ENCODE data around the gene LCN15. TPM values are rescaled to one million over a fixed set of nuclear protein-coding genes. Genes with fewer than 3 reads are reported as not detected.

The LCN15 gene
- polyA plus RNA-seq, 3 donors, result not detected

DNA sequence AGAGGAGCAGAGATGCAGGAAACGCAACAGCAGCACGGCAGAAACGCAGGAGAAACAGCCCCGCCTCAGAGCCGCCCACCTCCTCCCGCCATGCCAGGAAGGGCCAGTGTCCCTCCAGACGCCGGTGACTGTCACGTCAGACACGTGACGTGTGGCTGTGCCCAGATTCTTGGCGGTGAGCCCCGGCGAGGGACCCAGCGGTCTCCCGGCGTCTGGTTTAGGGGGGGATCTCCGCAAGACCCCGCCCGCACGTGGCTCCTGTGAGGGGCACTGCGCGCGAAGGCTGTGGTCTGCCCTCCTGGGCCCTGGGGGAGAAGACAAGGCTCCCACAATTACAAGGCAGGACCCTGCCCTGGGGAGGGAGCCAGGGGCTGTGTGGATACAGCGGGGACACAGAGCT lies 3.9 kb downstream of the LCN15 start:
- Histone ChIP-seq H3K27ac (ENCODE audit: low read depth in 1 of 2, low read length in 2 of 2) (no peak overlapping the region), H4K20me1 (ENCODE audit: insufficient read depth, low read length) (no peaks in the 10 kb centered on the region), H3K4me1 (ENCODE audit: control insufficient read depth in 1 of 2, insufficient read depth in 2 of 2, low read length in 2 of 2) (no peaks in the 10 kb centered on the region), H3K79me2 (ENCODE audit: insufficient read depth, low read length) (no peaks in the 10 kb centered on the region), H3K4me3 (replicated peaks in 1 of 3; ENCODE audit: low read depth in 2 of 3, low read length in 3 of 3) (no peak overlapping the region), H3K27me3 (ENCODE audit: control insufficient read depth in 2 of 2, insufficient read depth in 2 of 2, low read length in 2 of 2) (no peaks in the 10 kb centered on the region), H2AFZ (ENCODE audit: insufficient read depth, low read depth, low read length, poor library complexity, severe bottlenecking) (no peak overlapping the region), H3K36me3 (replicated peaks in 1 of 2; ENCODE audit: control insufficient read depth in 1 of 2, insufficient read depth in 2 of 2, low read length in 2 of 2) (no peaks in the 10 kb centered on the region), H3K9ac (ENCODE audit: insufficient read depth, low read length, poor library complexity, severe bottlenecking) (no peak overlapping the region), H3K9me3 (replicated peaks in 1 of 2; ENCODE audit: control insufficient read depth in 1 of 2, insufficient read depth in 1 of 2, low read length in 2 of 2) (peaks cover 9 to 12% of the 10 kb centered on the region in 2 donors), H3K4me2 (replicated peaks; ENCODE audit: extremely low read depth, low read length, poor library complexity, severe bottlenecking) (no peak overlapping the region)
- Mint-ChIP-seq H3K9me3 (peaks cover 9 to 17% (median 14%) of the 10 kb centered on the region in 7 donors), H3K4me3 (no peak overlapping the region), H3K27me3 (ENCODE audit: low read depth in 3 of 3) (peaks cover 0 to 13% (median 12%) of the 10 kb centered on the region in 3 donors), H3K36me3 (peaks cover 0 to 4% of the 10 kb centered on the region in 2 donors), H3K27ac (no peak overlapping the region), H3K4me1 (peaks cover 5% of the 10 kb centered on the region)
- DNase-seq, result no peak
- 79% methylated on average over 24 of the region's 25 CpGs for WGBS (ENCODE audit: insufficient coverage)
- intact Hi-C loops (cut with micrococcal nuclease), result no loop called here
- TF ChIP-seq, protein P1, sequence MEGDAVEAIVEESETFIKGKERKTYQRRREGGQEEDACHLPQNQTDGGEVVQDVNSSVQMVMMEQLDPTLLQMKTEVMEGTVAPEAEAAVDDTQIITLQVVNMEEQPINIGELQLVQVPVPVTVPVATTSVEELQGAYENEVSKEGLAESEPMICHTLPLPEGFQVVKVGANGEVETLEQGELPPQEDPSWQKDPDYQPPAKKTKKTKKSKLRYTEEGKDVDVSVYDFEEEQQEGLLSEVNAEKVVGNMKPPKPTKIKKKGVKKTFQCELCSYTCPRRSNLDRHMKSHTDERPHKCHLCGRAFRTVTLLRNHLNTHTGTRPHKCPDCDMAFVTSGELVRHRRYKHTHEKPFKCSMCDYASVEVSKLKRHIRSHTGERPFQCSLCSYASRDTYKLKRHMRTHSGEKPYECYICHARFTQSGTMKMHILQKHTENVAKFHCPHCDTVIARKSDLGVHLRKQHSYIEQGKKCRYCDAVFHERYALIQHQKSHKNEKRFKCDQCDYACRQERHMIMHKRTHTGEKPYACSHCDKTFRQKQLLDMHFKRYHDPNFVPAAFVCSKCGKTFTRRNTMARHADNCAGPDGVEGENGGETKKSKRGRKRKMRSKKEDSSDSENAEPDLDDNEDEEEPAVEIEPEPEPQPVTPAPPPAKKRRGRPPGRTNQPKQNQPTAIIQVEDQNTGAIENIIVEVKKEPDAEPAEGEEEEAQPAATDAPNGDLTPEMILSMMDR (IDR thresholded peaks at IDR 0.05), result no peak

DNA sequence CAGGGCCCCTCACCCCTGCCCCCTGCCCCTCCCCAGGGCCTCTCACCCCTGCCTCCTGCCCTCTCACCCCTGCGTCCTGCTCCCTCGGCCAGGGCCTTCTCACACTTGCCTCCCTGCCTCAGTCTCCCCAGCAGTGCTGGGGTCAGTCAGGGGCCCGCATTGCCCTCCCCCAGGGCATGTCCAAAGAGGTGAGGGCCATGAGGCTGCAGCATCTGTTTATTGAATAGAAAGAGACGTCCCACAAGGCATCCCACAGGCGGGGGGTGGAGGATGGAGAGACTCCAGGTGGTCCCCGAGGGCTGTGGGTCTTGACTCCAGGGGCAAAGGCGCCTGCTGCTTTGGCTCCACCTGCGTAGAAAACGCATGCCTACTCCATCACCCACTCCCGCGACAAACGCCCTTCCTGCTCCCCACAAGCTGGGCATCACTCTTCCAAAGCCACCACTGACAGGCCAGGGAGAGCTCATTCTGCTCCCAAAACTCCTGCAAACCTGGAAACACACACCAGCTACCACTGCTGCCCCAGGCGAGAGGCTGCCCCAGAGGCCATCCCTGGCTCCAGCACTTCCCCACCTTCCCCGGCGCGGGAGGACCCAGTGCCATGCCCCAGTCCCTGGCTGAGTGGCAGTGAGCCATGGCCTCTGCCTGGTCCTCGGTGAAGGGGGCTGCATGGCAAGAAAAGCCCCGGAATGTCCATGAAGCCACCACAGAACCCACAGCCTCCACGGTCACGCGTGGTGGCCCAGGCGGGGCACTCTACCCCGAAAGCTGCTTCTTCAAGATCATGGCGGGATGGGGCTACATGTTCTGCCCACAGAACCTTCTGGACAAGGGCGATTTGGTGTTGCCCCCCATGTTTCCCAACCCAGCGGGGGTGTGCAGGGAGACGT lies 4.6 kb downstream of the LCN15 start:
- H3K79me2 ChIP-seq (ENCODE audit: insufficient read depth, low read length), result no peaks in the 10 kb centered on the region
- WGBS (ENCODE audit: insufficient coverage), result 94% methylated on average over 20 of the region's 27 CpGs
- H2AFZ ChIP-seq (ENCODE audit: insufficient read depth, low read depth, low read length, poor library complexity, severe bottlenecking), result no peak overlapping the region
- DNase-seq, result no peak
- H3K4me1 ChIP-seq (ENCODE audit: control insufficient read depth in 1 of 2, insufficient read depth in 2 of 2, low read length in 2 of 2), result no peaks in the 10 kb centered on the region
- no peaks in the 10 kb centered on the region for H3K27me3 ChIP-seq (ENCODE audit: control insufficient read depth in 2 of 2, insufficient read depth in 2 of 2, low read length in 2 of 2)
- intact Hi-C loops (cut with micrococcal nuclease), result no loop called here
- peaks cover 0 to 13% (median 12%) of the 10 kb centered on the region in 3 donors for H3K27me3 Mint-ChIP-seq (ENCODE audit: low read depth in 3 of 3)
- peaks cover 0 to 4% of the 10 kb centered on the region in 2 donors for H3K36me3 Mint-ChIP-seq
- peaks cover 5% of the 10 kb centered on the region for H3K4me1 Mint-ChIP-seq
- H3K9ac ChIP-seq (ENCODE audit: insufficient read depth, low read length, poor library complexity, severe bottlenecking), result no peak overlapping the region
- no peak overlapping the region for H3K4me2 ChIP-seq (replicated peaks; ENCODE audit: extremely low read depth, low read length, poor library complexity, severe bottlenecking)
- TF ChIP-seq, protein P1 (IDR thresholded peaks at IDR 0.05), result no peak
- peaks cover 10 to 18% (median 16%) of the 10 kb centered on the region in 7 donors for H3K9me3 Mint-ChIP-seq
- H4K20me1 ChIP-seq (ENCODE audit: insufficient read depth, low read length), result no peaks in the 10 kb centered on the region
- H3K27ac ChIP-seq (ENCODE audit: low read depth in 1 of 2, low read length in 2 of 2), result no peak overlapping the region
- no peak overlapping the region for H3K4me3 ChIP-seq (replicated peaks in 1 of 3; ENCODE audit: low read depth in 2 of 3, low read length in 3 of 3)
- no peak overlapping the region for H3K4me3 Mint-ChIP-seq
- peaks cover 10 to 15% of the 10 kb centered on the region in 2 donors for H3K9me3 ChIP-seq (replicated peaks in 1 of 2; ENCODE audit: control insufficient read depth in 1 of 2, insufficient read depth in 1 of 2, low read length in 2 of 2)
- no peaks in the 10 kb centered on the region for H3K36me3 ChIP-seq (replicated peaks in 1 of 2; ENCODE audit: control insufficient read depth in 1 of 2, insufficient read depth in 2 of 2, low read length in 2 of 2)
- H3K27ac Mint-ChIP-seq, result no peak overlapping the region
